HG02840 (cell line): ENCODE results near the gene CYP4F8.
"Not testable (repeated sequence)": the region's sequence is repeated elsewhere in the genome, so short reads cannot be mapped to it uniquely, and the experiment has no call there.

ENCODE experiments used
- ATAC-seq: cut with Tn5 transposase; IDR thresholded peaks from one replicate; pipeline ENCODE4 v1.9.1; 2021; ENCODE audit warnings: mild to moderate bottlenecking, moderate library complexity, moderate number of reproducible peaks; ENCODE audit not compliant: unreplicated experiment, low FRiP score

The CYP4F8 gene

DNA sequence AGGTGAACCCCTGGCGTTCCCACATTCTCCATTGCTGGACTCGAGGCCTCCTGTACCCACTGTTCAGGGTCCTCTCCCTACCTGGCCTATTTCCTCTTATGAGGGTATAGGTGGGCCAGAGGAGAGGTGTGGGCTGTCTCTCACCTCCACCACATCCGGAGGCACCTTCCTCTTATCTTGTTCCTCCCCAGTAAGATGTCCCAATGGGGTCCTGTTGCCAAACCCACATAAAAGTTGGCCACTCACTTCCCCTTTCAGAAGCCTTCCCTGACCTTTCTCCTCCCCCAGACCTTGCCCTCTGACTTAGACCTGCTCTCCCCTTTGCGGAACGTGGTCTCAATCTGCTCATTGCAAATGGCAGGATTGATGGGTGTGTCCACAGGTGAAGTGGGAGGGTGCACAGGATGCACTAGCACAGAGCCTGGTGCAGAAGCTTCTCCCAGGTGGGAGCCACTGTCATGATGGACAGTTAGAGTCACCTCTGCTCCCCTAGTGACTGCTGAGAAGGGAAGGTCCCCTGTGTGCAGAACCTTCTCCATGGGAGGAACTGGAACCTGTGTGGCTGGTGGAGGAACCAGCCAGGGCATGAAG lies 27.0 kb downstream of the CYP4F8 start:
- no peak for ATAC-seq

DNA sequence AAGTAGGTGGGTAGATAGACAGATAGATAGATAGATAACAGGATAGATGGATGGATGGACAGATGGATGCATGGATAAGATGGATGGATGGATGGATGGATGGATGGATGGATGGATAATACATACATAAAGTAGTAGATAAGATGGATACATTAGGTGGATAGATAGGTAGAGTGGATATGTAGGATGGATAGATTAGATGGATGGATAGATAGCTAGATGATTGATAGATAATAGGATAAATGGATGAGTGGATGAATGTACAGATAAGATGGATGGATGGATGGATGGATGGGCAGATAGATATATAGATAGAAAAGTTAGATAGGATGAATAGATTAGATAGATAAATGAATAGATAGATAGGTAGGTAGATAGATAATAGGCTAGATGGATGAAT lies 27.8 kb downstream of the CYP4F8 start:
- ATAC-seq = no peak

DNA sequence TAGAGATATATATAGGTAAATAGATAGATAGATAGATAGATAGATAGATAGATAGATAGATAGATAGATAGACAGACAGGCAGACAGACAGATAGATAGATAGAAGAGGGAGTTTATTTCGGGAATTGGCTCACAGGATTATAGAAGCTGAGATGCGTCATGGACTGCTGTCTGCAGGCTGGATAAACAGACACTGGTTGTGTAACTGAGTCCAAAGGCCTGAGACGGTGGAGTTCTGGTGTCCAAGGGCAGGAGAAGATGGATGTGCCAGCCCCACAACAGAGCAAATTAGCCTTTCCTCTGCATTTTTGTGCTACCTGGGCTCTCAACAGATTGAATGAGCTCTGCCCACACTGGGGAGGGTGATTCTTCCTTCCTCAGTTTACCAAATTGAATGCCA lies 28.4 kb downstream of the CYP4F8 start:
- ATAC-seq = no peak

DNA sequence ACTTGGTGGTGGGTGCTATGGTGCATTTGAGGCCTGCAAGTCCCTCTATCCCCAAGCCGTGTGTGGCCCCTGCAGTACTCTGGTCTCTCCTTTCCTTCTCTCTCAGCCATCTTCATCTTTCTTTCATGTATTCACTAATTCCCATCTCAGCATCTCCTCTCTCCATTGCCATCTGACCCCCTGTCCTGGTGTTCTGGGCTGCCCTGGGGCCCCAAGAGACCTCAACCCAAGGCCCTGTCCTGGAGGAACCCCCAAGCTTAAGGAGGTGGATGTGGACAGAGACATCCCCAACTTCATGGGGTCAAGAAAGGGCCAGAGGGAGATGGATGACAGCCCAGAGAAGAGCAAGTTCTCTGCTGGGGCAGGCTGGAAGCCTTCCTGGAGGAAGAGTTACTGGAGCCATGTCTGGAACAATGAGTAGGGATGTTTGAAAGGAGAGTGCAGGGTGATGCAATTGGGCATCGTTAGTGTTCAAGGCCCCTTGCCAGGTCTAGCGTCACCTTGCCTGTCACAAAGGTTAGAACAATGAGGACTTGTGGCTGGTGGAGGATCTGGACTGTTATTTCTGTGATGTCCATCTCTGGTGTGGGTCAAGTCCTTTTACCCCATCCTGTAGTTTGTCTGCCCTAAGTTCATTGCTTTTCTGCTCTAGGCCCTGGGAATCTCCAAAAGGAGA lies 29.2 kb downstream of the CYP4F8 start:
- ATAC-seq = no peak

DNA sequence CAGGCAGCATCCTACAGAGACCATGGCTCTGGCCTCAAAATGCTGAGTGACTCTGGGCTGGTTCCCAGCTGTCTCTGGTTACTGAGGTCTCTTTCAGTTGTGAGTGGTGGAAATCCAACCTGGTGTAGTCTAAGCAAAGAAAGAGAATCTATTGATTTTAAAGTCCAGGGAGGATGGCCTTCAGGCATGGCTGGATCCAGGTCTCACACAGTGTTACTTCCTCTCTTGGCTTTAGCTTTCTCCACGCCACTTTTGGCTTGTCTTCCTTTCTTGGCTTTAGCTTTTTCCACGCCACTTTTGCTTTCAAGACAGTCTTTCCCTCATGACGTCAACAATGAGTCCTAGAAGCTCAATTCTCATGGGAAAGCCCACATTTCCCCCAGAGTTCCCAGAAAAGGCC lies 29.8 kb downstream of the CYP4F8 start:
- no peak for ATAC-seq

DNA sequence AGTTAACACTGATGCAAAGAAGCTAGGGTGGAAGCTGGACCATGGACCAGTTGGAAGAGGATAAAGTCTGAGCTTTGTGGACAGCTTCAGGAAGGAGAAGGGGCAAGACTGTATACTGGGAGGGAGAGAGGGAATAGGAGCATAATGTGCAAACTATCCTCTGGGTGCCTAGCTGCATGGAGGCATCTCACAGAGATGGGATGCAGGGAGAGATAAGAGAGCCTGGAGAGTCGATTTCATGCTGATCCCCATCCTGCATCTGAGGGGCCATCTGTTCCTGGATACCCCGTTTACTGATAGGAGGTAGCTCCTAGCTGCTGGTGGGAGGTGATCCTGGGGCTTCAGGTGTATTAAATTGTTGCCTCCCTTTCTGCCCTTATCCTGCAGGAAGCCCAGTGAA lies 34.5 kb downstream of the CYP4F8 start:
- no peak for ATAC-seq

DNA sequence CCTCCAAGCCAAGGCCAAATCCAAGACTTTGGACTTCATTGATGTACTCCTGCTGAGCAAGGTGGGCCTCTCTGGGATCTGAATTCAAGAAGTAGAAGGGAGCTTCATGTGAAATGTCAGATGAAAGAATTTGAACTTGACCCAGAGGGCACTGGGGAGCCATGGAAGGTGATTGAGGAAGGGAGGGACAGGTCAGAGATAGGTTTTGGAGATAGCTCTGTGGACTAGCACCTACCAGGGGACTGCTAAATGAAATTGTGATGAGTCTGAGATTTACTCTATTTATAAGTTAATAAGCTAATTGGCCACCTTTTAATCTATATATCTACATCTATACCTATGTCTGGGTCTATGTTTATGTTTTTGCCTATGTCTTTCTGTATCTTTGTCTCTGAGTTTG lies 35.1 kb downstream of the CYP4F8 start:
- ATAC-seq = not testable (repeated sequence)

DNA sequence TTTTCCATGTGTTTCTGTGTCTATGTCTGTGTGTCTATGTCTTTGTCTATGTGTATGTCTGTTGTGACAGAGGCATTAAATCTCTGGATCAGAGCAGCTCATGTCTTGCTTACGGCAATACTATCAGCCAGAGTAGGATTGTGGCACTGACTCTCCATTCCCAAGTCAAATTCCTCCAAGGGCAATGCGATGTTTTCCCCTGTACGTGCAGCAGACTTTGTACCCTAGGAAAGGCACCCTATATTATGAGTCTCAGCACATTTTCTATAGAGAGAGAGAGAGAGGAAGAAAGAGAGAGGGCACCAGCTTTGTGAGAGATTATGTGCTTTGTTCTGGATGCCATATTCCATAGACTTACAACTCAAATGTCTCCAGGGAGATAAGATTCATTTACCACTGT lies 36.8 kb downstream of the CYP4F8 start:
- ATAC-seq = no peak

DNA sequence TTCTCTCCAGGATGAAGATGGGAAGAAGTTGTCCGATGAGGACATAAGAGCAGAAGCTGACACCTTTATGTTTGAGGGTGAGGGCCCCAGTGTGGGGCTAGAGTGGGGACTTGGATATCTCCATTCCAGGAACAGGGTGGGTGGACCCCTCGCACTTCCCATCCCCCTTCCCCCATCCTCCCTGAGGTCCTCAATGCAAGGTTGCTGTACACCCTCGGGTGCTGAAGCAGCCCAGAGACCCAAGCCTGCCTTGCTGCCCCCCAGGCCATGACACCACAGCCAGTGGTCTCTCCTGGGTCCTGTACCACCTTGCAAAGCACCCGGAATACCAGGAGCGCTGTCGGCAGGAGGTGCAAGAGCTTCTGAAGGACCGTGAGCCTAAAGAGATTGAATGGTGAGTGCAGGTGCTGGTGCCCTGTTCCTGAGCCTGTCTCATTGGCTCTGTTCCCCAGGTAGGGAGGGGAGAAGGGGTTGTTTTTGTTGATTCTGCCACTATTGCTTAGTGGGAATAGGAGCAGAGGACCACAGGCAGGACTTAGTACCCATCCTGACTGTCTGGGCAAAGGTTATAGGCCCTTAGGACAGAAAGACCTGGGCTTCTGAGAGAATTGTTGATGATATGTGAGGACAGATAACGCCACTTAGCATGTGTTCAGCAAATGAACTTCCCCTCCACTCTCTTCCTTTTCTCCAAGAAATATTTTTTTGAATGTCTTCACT lies 37.7 kb downstream of the CYP4F8 start:
- ATAC-seq = no peak

DNA sequence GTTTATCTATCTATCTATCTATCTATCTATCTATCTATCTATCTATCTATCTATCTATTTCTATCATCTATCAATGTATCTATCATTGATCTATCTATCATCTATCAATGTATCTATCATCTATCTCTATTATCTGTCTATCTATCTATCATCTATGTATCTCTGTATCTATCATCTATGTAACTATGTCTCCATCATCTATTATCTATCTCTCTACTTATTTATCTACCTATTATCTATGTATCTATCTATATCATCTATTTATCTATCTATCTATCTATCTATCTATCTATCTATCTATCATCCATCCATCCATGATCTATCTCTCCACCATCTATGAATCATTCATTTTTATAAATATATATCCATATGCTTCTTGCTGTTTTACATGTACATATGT lies 41.4 kb downstream of the CYP4F8 start:
- no peak for ATAC-seq

DNA sequence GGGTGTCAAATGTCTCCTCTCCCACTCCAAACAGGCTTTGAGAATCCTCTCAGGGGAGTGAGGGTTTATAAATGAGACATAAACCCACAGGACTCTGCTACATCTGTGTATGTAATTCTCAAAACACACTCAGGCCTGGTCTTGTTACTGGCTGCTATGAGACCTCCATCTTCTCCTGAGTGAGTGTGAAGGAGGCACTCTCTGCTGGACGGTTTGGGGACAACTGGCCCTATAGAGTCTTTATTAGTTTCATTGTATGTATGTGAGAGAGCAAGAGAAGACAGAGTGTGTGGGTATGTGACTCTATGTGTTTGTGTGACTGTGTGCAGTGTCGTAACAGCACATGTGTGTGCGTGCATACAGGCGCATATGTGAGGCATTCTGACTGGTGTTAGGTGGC lies 48.2 kb downstream of the CYP4F8 start:
- no peak for ATAC-seq

DNA sequence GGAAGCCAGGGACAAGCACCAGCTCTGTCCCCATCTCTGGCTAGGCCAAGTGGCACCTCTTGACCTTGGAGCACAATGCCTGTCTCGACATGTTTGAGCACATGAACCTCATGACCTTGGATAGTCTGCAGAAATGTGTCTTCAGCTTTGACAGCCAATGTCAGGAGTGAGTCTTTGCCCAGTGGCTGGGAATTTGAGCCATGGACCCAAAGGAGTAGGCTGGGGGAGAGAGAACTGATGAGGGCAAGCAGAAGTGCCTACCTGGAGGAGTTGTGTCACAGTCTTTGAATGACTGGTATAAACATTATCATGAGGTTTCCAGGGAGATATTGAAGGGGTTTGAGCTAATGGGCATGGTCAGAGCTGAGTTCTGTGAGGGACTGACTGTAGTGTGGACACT lies 51.2 kb downstream of the CYP4F8 start:
- no peak for ATAC-seq

DNA sequence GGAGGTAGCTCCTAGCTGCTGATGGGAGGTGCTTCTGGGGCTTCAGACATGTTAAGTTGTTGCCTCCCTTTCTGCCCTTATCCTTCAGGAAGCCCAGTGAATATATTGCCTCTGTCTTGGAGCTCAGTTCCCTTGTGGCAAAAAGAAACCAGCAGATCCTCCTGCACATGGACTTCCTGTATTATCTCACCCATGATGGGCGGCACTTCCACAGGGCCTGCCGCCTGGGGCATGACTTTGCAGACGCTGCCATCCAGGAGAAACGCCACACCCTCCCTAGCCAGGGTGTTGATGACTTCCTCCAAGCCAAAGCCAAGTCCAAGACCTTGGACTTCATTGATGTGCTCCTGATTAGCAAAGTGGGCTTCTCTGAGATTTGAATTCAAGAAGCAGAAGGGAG lies 51.9 kb downstream of the CYP4F8 start:
- ATAC-seq = no peak

DNA sequence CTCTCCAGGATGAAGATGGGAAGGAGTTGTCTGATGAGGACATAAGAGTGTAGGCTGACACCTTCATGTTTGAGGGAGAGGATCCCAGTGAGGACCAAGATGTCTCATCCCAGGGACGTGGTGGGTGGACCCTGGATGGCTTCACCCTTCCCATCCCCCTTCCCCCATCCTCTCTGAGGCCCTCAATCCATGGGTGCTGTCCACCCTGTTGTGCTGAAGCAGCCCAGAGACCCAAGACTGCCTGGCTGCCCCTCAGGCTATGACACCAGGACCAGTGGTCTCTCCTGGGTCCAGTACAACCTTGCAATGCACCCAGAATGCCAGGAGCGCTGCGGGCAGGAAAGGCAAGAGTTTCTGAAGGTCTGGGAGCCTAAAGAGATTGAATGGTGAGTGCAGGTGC lies 54.4 kb downstream of the CYP4F8 start:
- no peak for ATAC-seq

DNA sequence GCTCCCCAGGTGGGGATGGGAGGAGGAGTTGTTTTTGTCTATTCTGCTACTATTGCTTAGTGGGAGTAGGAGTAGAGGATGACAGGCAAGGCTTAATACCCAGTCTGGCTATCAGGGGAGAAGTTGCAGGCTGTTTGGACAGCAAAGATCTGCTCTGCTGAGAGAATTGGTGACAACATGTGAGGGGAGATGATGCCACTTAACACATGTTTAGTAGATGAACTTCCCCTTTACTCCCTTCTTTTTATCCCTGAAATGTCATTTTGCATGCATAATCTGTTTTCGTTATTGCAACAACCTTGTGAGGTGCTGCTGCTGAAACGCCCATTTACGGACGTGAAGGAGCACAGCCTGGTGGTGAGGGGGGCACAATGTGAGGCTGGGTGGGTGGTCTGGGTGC lies 54.9 kb downstream of the CYP4F8 start:
- no peak for ATAC-seq

DNA sequence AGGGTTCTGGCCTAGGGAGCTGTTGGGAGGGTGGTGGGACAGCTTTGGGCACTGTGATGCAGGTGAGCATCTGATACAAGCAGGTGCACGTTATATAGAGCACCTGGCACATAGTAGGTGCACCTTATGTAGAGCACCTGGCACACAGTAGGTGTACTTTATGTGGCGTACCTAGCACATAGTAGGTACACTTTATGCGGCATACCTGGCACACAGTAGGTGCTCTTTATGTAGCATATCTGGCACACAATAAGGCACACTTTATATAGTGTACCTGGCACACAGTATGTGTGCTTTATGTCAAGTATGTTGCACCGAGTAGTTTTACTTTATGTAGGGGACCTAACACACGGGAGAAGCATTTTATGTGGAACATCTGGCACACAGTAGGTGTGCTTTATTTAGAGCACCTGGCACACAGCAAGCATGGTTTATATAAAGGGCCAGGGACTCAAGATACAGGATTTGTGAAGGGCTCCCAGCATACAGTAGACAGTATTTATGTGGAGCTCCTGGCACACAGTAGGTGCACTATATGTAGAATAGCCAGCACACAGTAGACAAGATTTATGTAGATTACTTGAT lies 56.3 kb downstream of the CYP4F8 start:
- no peak for ATAC-seq

DNA sequence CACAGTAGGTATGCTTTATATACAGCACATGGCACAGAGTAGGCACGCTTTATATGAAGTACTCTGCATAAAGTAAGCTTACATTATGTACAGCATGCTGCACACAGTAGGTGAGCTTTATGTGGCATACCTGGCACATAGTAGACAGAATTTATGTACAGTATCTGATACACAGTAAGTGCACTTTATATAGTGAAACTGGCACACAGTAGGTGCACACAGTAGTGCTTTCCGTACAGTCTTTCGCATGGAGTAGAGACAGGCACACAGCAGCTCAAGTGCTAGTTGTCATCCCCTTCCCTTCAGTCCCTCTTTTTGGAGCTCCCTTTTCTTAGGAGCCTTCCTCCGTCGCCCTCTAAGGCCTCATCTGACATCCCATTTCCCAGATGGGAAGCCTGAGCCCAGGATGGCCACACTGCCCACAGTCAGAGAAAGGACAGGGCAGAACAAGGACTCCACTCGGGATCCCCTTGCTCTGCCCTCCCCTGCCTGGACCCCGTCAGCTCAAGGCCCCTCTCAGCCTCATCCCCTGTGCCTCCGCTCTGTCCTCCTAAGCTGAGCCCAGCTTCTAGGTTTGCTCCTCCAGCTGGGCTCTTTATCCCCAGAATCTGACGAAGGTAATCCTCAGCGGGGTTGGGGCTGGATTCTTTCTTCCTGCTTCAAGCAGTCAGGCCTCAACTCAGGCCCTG lies 57.0 kb downstream of the CYP4F8 start:
- no peak for ATAC-seq

DNA sequence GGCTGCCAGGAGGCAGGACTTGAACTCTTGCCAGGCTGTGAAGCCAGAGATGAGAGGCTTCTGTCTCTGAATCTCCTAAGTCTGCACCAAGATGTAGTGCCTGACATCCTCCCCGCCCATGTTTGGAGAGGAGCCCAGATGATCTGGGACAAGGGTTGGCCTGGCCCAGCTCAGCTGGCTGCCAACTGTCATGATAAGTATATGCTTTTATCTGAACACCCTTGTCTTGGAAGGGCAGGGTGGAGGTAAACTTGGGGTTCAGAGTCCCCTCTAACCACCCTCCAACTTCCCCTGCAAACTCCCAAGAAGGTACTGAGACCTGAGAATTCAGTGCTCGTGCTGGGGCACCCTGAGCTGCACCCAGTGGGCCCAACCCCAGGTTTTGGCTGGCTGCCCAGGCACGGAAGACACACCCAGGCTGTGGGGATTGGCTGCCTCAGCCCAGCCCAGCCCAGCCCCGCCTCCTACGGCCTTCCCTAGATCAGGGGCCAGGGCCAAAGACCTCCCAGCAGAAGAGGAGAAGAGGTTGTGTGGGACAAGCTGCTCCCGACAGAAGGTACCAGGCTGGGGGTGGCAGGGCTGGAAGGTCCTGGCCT lies 57.7 kb downstream of the CYP4F8 start, which contains the start of gene CYP4F12:
Gene CYP4F12 (plus strand): TSS at position 508 of the 596 bp plus-strand sequence. CDS start 443 bp downstream, outside the sequence.
- ATAC-seq = no peak

DNA sequence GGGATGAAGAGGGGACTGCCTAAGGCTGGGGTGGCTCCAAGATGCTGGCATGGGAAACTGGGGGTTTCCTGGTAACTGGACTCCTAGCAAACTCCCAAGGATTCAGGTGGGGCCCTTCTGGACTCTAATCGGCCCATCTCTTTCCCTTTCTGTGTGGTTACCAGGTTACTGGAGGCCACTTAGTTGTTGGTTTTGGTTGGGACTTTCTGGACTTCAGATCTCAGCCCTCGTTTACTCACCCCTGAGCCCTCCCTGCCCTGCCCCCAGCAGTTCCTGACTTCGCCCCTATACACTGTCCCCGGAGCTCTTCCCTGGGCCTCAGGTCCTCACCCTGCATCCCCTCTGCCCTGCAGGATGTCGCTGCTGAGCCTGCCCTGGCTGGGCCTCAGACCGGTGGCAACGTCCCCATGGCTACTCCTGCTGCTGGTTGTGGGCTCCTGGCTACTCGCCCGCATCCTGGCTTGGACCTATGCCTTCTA lies 58.2 kb downstream of the CYP4F8 start:
- ATAC-seq = no peak

DNA sequence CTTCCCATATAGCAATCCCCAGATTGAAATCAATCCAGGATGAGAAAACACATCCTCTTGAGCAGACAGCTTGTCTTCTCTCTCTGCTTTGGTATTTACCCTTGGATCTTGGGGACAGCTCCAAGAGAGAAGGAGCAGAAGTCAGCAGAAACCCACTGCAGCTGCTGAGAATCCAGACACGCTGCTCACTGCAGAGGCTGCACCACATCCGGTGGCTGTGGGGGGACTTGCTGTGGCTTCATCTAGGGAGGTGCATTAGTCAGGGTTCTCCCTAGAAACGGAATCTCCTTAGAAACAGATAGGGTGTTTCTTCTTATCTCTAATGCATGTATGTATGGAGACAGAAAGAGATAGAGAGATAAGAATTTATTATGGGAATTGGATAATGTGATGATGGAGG lies 60.5 kb downstream of the CYP4F8 start:
- no peak for ATAC-seq
